HPDE6-E6E7 (cell line): Measurements from ENCODE around the gene PCNX1.
A peak's percentile ranks its signal among the peaks of the same experiment; 100 is the strongest.

Experiments used
- DNase-seq: peaks from one replicate; pipeline ENCODE4 v3.0.0; 2011; ENCODE audit warnings: missing footprints; ENCODE audit errors: extremely low spot score

Gene PCNX1

GRCh38 chr14:71076462-71077092 is 169.3 kb downstream of the PCNX1 start:
- no peak for DNase-seq

- no peak for DNase-seq
Measured at GRCh38 chr14:71078500-71078899, 171.2 kb downstream of the PCNX1 start.

- DNase-seq: no peak
Measured at GRCh38 chr14:71086567-71086966, 179.3 kb downstream of the PCNX1 start.

GRCh38 chr14:71089971-71090370 is 182.7 kb downstream of the PCNX1 start:
- DNase-seq: no peak

- DNase-seq: no peak
Measured at GRCh38 chr14:71094722-71095121, 187.5 kb downstream of the PCNX1 start.

GRCh38 chr14:71096947-71097346 is 189.7 kb downstream of the PCNX1 start:
- DNase-seq: no peak

GRCh38 chr14:71103662-71104484 is 196.6 kb downstream of the PCNX1 start:
- DNase-seq: peak; percentile 39

GRCh38 chr14:71105177-71105576 is 197.9 kb downstream of the PCNX1 start:
- DNase-seq: no peak

GRCh38 chr14:71107921-71108320 is 200.7 kb downstream of the PCNX1 start:
- no peak for DNase-seq

GRCh38 chr14:71108398-71109119 is 201.3 kb downstream of the PCNX1 start:
- no peak for DNase-seq

- DNase-seq: no peak
Measured at GRCh38 chr14:71113376-71113775, 206.1 kb downstream of the PCNX1 start.

- no peak for DNase-seq
Measured at GRCh38 chr14:71114565-71114964, 207.3 kb downstream of the PCNX1 start.

GRCh38 chr14:71115306-71115705 is 208.0 kb downstream of the PCNX1 start:
- no peak for DNase-seq

- no peak for DNase-seq
Measured at GRCh38 chr14:71115821-71116567, 208.7 kb downstream of the PCNX1 start.

GRCh38 chr14:71116568-71117122 is 209.4 kb downstream of the PCNX1 start:
- DNase-seq: no peak

- peak; percentile 86 for DNase-seq
Measured at GRCh38 chr14:71117839-71118743, 210.8 kb downstream of the PCNX1 start.

- no peak for DNase-seq
Measured at GRCh38 chr14:71119075-71119474, 211.8 kb downstream of the PCNX1 start.

- no peak for DNase-seq
Measured at GRCh38 chr14:71119832-71120231, 212.6 kb downstream of the PCNX1 start.

GRCh38 chr14:71121001-71121400 is 213.7 kb downstream of the PCNX1 start:
- no peak for DNase-seq

- DNase-seq: no peak
Measured at GRCh38 chr14:71121711-71122110, 214.5 kb downstream of the PCNX1 start.
